GM18873 (cell line): ENCODE data around the gene CHSY1.

Source experiments
- ATAC-seq: cut with Tn5 transposase; IDR thresholded peaks from one replicate; pipeline ENCODE4 v1.9.1; 2021; ENCODE audit warnings: mild to moderate bottlenecking, moderate library complexity, moderate number of reproducible peaks; ENCODE audit not compliant: unreplicated experiment, low FRiP score

The CHSY1 gene

GRCh38 chr15:101158166-101159095 is 93.4 kb downstream of the CHSY1 start:
- ATAC-seq = no peak

GRCh38 chr15:101157721-101158120 is 94.1 kb downstream of the CHSY1 start:
- no peak for ATAC-seq

GRCh38 chr15:101156509-101157159 is 95.2 kb downstream of the CHSY1 start:
- ATAC-seq = peak; percentile 86

GRCh38 chr15:101156061-101156460 is 95.8 kb downstream of the CHSY1 start:
- ATAC-seq = no peak

- no peak for ATAC-seq
Observed at GRCh38 chr15:101153801-101154656, 97.8 kb downstream of the CHSY1 start.

GRCh38 chr15:101152914-101153313 is 98.9 kb downstream of the CHSY1 start:
- no peak for ATAC-seq

- no peak for ATAC-seq
Observed at GRCh38 chr15:101151288-101151687, 100.6 kb downstream of the CHSY1 start.

GRCh38 chr15:101150723-101151040 is 101.2 kb downstream of the CHSY1 start:
- no peak for ATAC-seq

GRCh38 chr15:101149864-101150722 is 101.8 kb downstream of the CHSY1 start:
- ATAC-seq = no peak

- ATAC-seq = no peak
Observed at GRCh38 chr15:101148881-101149664, 102.8 kb downstream of the CHSY1 start.

GRCh38 chr15:101148166-101148880 is 103.5 kb downstream of the CHSY1 start:
- ATAC-seq = peak; percentile 52

- ATAC-seq = no peak
Observed at GRCh38 chr15:101147181-101147580, 104.7 kb downstream of the CHSY1 start.

- no peak for ATAC-seq
Observed at GRCh38 chr15:101146118-101146702, 105.6 kb downstream of the CHSY1 start.

- ATAC-seq = no peak
Observed at GRCh38 chr15:101145362-101145761, 106.5 kb downstream of the CHSY1 start.

GRCh38 chr15:101143321-101143720 is 108.5 kb downstream of the CHSY1 start:
- ATAC-seq = no peak

GRCh38 chr15:101142711-101143110 is 109.1 kb downstream of the CHSY1 start:
- no peak for ATAC-seq

GRCh38 chr15:101141926-101142527 is 109.8 kb downstream of the CHSY1 start:
- no peak for ATAC-seq

GRCh38 chr15:101140697-101141065 is 111.2 kb downstream of the CHSY1 start:
- ATAC-seq = no peak
